Adrenal gland (tissue), 5 donors: ENCODE data around the gene PPP2R5C.

Experiments
- CTCF ChIP-seq, 6 experiments: fragments of 450-650 bp in 4 of 6; fragments of 200-600 bp in 2 of 6; sonication (generic) in 1 of 6; IDR thresholded peaks; 1 replicate in 5 of 6; 2 replicates in 1 of 6; pipeline versions ENCODE4 v1.5.1 to v1.8.0; 2016 to 2021; ENCODE audit warnings: antibody characterized with exemption in 6 of 6, mild to moderate bottlenecking in 2 of 6, moderate library complexity in 1 of 6
- POLR2A ChIP-seq, 2 donors: fragments of 450-650 bp; IDR thresholded peaks; one replicate each; pipeline ENCODE4 v1.6.1; 2017; ENCODE audit warnings: antibody characterized with exemption in 2 of 2, mild to moderate bottlenecking in 2 of 2, moderate library complexity in 1 of 2
- donor health status: DM: no; HTN: no; CAD: no.

- TF ChIP-seq POLR2A (IDR thresholded peaks at IDR 0.05) (no peak), CTCF (IDR thresholded peaks at IDR 0.05) (no peak)
These were observed 201.5 kb downstream of the PPP2R5C start for GRCh38 chr14:101963052-101963451.
